ENCODE data around the gene C14orf132.

C14orf132 gene

GRCh38 chr14:96095058-96095457, 55.9 kb downstream of the C14orf132 start:
- Histone ChIP-seq H2AFZ (ENCODE audit: low read length) (no peak overlapping the region), H3K79me2 (ENCODE audit: insufficient read depth, low read length) (no peaks in the 10 kb centered on the region), H3K9ac (ENCODE audit: low read depth, low read length, poor library complexity, severe bottlenecking) (no peak overlapping the region), H3F3A (ENCODE audit: low read depth) (no peaks in the 10 kb centered on the region), H3K4me2 (ENCODE audit: low read depth, low read length, poor library complexity, severe bottlenecking) (no peak overlapping the region), H3K27me3 (ENCODE audit: insufficient read depth, low read length, poor library complexity, severe bottlenecking) (no peaks in the 10 kb centered on the region), H3K9me2 (replicated peaks; ENCODE audit: low read depth, low read length) (no peaks in the 10 kb centered on the region), H4K20me1 (ENCODE audit: insufficient read depth, low read length, poor library complexity, severe bottlenecking) (no peaks in the 10 kb centered on the region), H3K36me3 (ENCODE audit: insufficient read depth, low read length) (no peaks in the 10 kb centered on the region), H3K4me3 (ENCODE audit: low read length, poor library complexity, severe bottlenecking) (no peak overlapping the region), H3K9me3 (ENCODE audit: insufficient read depth, low read depth, low read length) (no peaks in the 10 kb centered on the region), H3K4me1 (ENCODE audit: insufficient read depth, low read length, poor library complexity, severe bottlenecking) (no peaks in the 10 kb centered on the region)
- TF ChIP-seq, protein P1, sequence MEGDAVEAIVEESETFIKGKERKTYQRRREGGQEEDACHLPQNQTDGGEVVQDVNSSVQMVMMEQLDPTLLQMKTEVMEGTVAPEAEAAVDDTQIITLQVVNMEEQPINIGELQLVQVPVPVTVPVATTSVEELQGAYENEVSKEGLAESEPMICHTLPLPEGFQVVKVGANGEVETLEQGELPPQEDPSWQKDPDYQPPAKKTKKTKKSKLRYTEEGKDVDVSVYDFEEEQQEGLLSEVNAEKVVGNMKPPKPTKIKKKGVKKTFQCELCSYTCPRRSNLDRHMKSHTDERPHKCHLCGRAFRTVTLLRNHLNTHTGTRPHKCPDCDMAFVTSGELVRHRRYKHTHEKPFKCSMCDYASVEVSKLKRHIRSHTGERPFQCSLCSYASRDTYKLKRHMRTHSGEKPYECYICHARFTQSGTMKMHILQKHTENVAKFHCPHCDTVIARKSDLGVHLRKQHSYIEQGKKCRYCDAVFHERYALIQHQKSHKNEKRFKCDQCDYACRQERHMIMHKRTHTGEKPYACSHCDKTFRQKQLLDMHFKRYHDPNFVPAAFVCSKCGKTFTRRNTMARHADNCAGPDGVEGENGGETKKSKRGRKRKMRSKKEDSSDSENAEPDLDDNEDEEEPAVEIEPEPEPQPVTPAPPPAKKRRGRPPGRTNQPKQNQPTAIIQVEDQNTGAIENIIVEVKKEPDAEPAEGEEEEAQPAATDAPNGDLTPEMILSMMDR (conservative IDR thresholded peaks at IDR 0.05; ENCODE audit: low read length): no peak
- no peak for TF ChIP-seq EZH2phosphoT487 (IDR thresholded peaks at IDR 0.05; ENCODE audit: borderline replicate concordance)

- Histone ChIP-seq H3F3A (ENCODE audit: low read depth) (no peaks in the 10 kb centered on the region), H3K4me2 (ENCODE audit: low read depth, low read length, poor library complexity, severe bottlenecking) (no peak overlapping the region), H3K9ac (ENCODE audit: low read depth, low read length, poor library complexity, severe bottlenecking) (no peak overlapping the region)
These were observed 56.7 kb downstream of the C14orf132 start for GRCh38 chr14:96095581-96096476.

GRCh38 chr14:96096639-96097610, 57.8 kb downstream of the C14orf132 start:
- H3K27me3 ChIP-seq (ENCODE audit: insufficient read depth, low read length, poor library complexity, severe bottlenecking): no peaks in the 10 kb centered on the region
- no peaks in the 10 kb centered on the region for H3K36me3 ChIP-seq (ENCODE audit: insufficient read depth, low read length)
- H3K4me1 ChIP-seq (ENCODE audit: insufficient read depth, low read length, poor library complexity, severe bottlenecking): no peaks in the 10 kb centered on the region
- TF ChIP-seq, protein P1 (conservative IDR thresholded peaks at IDR 0.05; ENCODE audit: low read length): no peak
- TF ChIP-seq EZH2phosphoT487 (IDR thresholded peaks at IDR 0.05; ENCODE audit: borderline replicate concordance): no peak
- H3F3A ChIP-seq (ENCODE audit: low read depth): no peaks in the 10 kb centered on the region
- no peak overlapping the region for H3K9ac ChIP-seq (ENCODE audit: low read depth, low read length, poor library complexity, severe bottlenecking)
- H3K4me3 ChIP-seq (ENCODE audit: low read length, poor library complexity, severe bottlenecking): no peak overlapping the region
- H2AFZ ChIP-seq (ENCODE audit: low read length): no peak overlapping the region
- H3K9me3 ChIP-seq (ENCODE audit: insufficient read depth, low read depth, low read length): no peaks in the 10 kb centered on the region
- H3K4me2 ChIP-seq (ENCODE audit: low read depth, low read length, poor library complexity, severe bottlenecking): no peak overlapping the region
- no peaks in the 10 kb centered on the region for H4K20me1 ChIP-seq (ENCODE audit: insufficient read depth, low read length, poor library complexity, severe bottlenecking)
- H3K9me2 ChIP-seq (replicated peaks; ENCODE audit: low read depth, low read length): no peaks in the 10 kb centered on the region
- no peaks in the 10 kb centered on the region for H3K79me2 ChIP-seq (ENCODE audit: insufficient read depth, low read length)

More at GRCh38 chr14:96095581-96096476, 56.7 kb downstream of the C14orf132 start:
- Histone ChIP-seq H3K36me3 (ENCODE audit: insufficient read depth, low read length) (no peaks in the 10 kb centered on the region), H3K79me2 (ENCODE audit: insufficient read depth, low read length) (no peaks in the 10 kb centered on the region), H3K9me2 (replicated peaks; ENCODE audit: low read depth, low read length) (no peaks in the 10 kb centered on the region), H2AFZ (ENCODE audit: low read length) (no peak overlapping the region), H3K4me3 (ENCODE audit: low read length, poor library complexity, severe bottlenecking) (no peak overlapping the region), H3K27me3 (ENCODE audit: insufficient read depth, low read length, poor library complexity, severe bottlenecking) (no peaks in the 10 kb centered on the region), H3K4me1 (ENCODE audit: insufficient read depth, low read length, poor library complexity, severe bottlenecking) (no peaks in the 10 kb centered on the region), H3K9me3 (ENCODE audit: insufficient read depth, low read depth, low read length) (no peaks in the 10 kb centered on the region), H4K20me1 (ENCODE audit: insufficient read depth, low read length, poor library complexity, severe bottlenecking) (no peaks in the 10 kb centered on the region)
- TF ChIP-seq, protein P1 (conservative IDR thresholded peaks at IDR 0.05; ENCODE audit: low read length): no peak
- no peak for TF ChIP-seq EZH2phosphoT487 (IDR thresholded peaks at IDR 0.05; ENCODE audit: borderline replicate concordance)
